Right lobe of liver (tissue), 4 donors: ENCODE data around the gene PTPN11.

Source experiments
- CTCF ChIP-seq, 4 donors: fragments of 200-600 bp in 3 of 4; fragments of 450-650 bp in 1 of 4; IDR thresholded peaks; one replicate each; pipeline versions ENCODE4 v1.5.1 to v1.8.0; 2016 to 2022; ENCODE audit warnings: antibody characterized with exemption in 4 of 4, mild to moderate bottlenecking in 2 of 4
- POLR2A ChIP-seq: fragments of 450-650 bp; IDR thresholded peaks from one replicate; pipeline ENCODE4 v1.6.1; 2017; ENCODE audit warnings: antibody characterized with exemption, mild to moderate bottlenecking
- donor health status: DM: no; HTN: no; CAD: no.
- donor health status: DM: no; HTN: no; CAD: no.
- donor health status: DM: no; HTN: yes; CAD: no.

- no peak for TF ChIP-seq POLR2A
- no peak for TF ChIP-seq CTCF (IDR thresholded peaks at IDR 0.05)
Observed at GRCh38 chr12:112406519-112407488, 11.9 kb upstream of the PTPN11 start.
